ENCODE data around the gene ANKRD6.

Gene ANKRD6

GRCh38 chr6:89481695-89482094 lies 48.7 kb downstream of the ANKRD6 start:
- DNase-seq (ENCODE audit: low read depth): no peak
- H3K4me3 ChIP-seq (ENCODE audit: low read depth, low read length): no peak overlapping the region
- TF ChIP-seq CTCF (conservative IDR thresholded peaks at IDR 0.05; ENCODE audit: low read depth, low read length): no peak

- H3K4me3 ChIP-seq (ENCODE audit: low read depth, low read length): no peak overlapping the region
- DNase-seq (ENCODE audit: low read depth): no peak
- no peak for TF ChIP-seq CTCF (conservative IDR thresholded peaks at IDR 0.05; ENCODE audit: low read depth, low read length)
Measured at GRCh38 chr6:89482126-89482525, 49.2 kb downstream of the ANKRD6 start.

- DNase-seq (ENCODE audit: low read depth): no peak
- no peak overlapping the region for H3K4me3 ChIP-seq (ENCODE audit: low read depth, low read length)
- TF ChIP-seq CTCF (conservative IDR thresholded peaks at IDR 0.05; ENCODE audit: low read depth, low read length): no peak
Measured at GRCh38 chr6:89483111-89483720, 50.3 kb downstream of the ANKRD6 start.

GRCh38 chr6:89485320-89485719 lies 52.4 kb downstream of the ANKRD6 start:
- no peak for DNase-seq (ENCODE audit: low read depth)
- no peak for TF ChIP-seq CTCF (conservative IDR thresholded peaks at IDR 0.05; ENCODE audit: low read depth, low read length)
- no peak overlapping the region for H3K4me3 ChIP-seq (ENCODE audit: low read depth, low read length)

- TF ChIP-seq CTCF (conservative IDR thresholded peaks at IDR 0.05; ENCODE audit: low read depth, low read length): no peak
- no peak overlapping the region for H3K4me3 ChIP-seq (ENCODE audit: low read depth, low read length)
- DNase-seq (ENCODE audit: low read depth): no peak
Measured at GRCh38 chr6:89487864-89488263, 54.9 kb downstream of the ANKRD6 start.

GRCh38 chr6:89488438-89488837 lies 55.5 kb downstream of the ANKRD6 start:
- no peak for DNase-seq (ENCODE audit: low read depth)
- no peak overlapping the region for H3K4me3 ChIP-seq (ENCODE audit: low read depth, low read length)
- TF ChIP-seq CTCF (conservative IDR thresholded peaks at IDR 0.05; ENCODE audit: low read depth, low read length): no peak

- no peak for DNase-seq (ENCODE audit: low read depth)
- TF ChIP-seq CTCF (conservative IDR thresholded peaks at IDR 0.05; ENCODE audit: low read depth, low read length): no peak
- H3K4me3 ChIP-seq (ENCODE audit: low read depth, low read length): no peak overlapping the region
Measured at GRCh38 chr6:89489078-89489477, 56.1 kb downstream of the ANKRD6 start.
